NCI-H1105 treated with DMSO at 0.1 percent for 48 hours (cell line): Measurements from ENCODE around the gene SPESP1.
"Not testable (repeated sequence)": the region's sequence is repeated elsewhere in the genome, so short reads cannot be mapped to it uniquely, and the experiment has no call there.

Source experiments
- DNase-seq: peaks from one replicate; lab custom pipeline; 2025; lab: John Stamatoyannopoulos, UW

The SPESP1 gene

DNA sequence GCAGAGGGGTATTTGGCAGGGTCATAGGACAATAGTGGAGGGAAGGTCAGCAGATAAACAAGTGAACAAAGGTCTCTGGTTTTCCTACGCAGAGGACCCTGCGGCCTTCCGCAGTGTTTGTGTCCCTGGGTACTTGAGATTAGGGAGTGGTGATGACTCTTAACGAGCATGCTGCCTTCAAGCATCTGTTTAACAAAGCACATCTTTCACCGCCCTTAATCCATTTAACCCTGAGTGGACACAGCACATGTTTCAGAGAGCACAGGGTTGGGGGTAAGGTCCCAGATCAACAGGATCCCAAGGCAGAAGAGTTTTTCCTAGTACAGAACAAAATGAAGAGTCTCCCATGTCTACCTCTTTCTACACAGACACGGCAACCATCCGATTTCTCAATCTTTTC lies 33.4 kb downstream of the SPESP1 start:
- not testable (repeated sequence) for DNase-seq

DNA sequence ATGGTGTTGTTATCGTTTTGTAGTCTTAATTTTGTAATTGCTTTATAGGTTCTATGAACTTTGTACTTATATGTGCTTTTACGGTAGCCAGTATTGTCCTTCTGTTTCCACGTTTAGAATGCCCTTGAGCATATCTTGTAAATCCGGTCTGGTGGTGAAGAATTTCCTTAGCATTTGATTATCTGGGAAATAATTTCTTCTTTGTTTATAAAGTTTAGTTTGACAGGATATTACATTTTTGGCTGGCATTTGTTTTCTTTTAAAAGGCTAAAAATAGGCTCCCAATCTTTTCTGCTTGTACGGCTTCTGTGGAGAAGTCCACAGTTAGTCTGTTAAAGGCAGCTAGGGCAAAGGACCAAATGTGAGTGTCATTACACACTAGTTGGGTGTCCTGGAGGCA lies 36.7 kb downstream of the SPESP1 start:
- DNase-seq = no peak

DNA sequence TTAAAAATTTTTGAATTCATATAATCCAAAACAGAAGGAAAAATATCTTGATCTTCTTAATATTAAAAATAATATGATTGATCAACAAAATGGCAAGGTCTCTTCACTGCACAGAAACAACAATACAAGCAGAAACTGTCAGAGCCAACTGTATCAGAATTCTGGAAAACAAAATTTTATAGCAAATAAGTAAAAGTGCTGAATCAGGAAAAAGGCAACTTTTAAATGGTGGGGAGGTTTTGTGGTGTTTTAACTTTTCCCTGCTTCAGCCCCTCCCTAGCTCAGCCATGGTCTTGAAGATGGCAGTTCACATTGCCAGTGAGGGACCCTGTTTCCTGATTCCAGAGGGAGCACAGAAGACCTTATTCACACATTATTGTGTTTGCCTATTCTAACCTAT lies 37.6 kb downstream of the SPESP1 start:
- DNase-seq = no peak

DNA sequence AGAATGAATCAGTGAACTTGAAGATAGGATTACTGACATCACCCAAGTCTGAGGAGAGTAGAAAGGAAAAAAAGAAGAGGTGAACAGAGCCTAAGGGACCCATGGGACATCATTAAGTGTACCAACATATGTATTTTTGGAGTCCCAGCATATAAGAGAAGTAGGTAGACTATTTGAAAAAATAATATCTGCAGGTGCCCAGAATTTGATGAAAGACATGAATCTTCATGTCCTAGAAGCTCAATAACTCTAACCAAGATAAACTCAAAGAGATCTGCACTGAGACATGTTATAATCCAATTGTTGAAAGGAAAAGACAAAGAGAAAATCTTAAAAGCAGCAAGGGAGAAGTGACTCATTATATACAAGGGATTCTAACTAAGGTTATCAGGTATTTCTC lies 39.0 kb downstream of the SPESP1 start:
- DNase-seq = no peak

DNA sequence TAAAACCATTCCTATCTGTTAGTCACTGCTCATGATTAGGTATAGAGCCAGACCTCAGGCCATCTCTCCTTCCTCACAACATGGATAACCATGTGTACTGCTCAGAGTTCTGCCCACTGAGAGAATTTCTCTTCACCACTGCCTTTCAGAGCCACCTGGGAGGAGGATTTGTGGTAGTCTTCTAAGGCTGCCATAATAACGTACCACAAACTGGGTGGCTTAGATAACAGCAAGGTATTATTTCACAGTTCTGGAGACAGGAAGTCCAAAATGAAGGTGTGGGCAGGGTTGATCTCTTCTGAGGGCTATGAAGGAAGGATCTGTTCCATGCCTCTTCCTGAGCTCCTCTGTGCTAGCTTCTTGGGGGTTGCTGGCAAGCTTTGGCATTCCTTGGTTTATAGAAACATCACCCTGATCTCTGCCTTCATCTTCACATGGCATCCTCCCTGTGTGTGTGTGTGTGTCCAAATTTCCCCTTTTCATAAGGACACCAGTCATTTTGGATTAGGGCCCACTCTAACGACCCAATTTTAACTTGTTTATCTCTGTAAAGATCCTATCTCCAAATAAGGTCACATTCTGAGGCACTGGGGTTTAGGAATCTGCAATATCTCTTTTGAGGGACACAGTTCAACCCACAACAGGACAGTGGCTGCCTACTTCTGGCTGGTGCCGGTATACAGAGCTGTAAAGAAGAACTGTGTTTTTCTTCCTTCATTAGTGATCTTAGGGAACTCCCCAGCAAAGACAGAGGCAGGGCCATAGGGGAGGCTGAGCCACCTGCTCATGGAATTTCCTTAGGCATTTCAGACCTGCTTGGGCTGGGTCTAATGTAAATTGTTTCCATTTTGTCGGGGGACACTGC lies 42.1 kb downstream of the SPESP1 start:
- no peak for DNase-seq

DNA sequence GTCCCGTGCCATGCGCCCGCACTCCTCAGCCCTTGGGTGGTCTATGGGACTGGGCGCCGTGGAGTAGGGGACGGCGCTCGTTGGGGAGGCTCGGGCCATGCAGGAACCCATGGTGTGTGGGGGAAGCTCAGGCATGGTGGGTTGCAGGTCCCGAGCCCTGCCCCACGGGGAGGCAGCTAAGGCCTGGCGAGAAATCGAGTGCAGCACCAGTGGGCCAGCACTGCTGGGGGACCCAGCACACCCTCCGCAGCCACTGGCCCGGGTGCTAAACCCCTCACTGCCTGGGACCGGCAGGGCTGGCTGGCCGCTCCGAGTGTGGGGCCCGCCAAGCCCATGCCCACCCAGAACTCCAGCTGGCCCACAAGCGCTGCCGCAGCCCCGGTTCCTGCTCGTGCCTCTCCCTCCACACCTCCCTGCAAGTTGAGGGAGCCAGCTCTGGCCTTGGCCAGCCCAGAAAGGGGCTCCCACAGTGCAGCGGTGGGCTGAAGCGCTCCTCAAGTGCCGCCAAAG lies 45.4 kb downstream of the SPESP1 start:
- DNase-seq = not testable (repeated sequence)

DNA sequence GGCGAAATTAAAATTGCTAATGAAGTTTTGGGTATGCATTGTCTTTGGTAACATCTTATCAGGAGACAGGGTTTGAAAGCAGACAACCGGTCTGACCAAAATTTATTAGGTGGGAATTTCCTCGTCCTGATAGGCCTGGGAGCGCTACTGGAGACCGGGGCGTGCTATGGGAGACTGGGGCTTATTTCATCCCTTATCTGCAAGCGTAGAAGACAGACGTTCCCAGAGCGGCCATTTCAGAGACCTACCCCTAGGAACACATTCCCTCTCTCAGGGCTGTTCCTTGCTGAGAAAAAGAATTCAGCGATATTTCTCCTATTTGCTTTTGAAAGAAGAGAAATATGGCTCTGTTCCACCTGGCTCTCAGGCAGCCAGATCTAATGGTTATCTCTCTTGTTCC lies 47.1 kb downstream of the SPESP1 start:
- not testable (repeated sequence) for DNase-seq

DNA sequence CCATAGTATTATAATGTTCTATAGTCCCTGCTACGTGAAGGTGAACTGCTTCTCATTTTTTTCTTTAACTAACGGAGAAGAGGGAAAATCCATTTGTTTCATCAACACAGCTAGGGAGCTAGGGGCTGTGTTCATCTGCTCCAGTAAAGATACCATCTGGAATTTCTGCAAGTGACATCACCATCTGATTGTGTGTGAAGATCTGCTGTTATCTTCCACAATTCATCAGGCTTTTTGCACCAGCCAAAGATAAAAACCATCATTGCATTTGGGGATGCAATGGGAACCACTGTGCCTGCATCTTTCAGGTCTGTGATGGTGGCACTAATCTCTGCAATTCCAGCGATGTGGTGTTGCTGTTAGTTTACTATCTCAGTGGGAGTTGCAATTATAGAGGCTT lies 48.7 kb downstream of the SPESP1 start:
- no peak for DNase-seq

DNA sequence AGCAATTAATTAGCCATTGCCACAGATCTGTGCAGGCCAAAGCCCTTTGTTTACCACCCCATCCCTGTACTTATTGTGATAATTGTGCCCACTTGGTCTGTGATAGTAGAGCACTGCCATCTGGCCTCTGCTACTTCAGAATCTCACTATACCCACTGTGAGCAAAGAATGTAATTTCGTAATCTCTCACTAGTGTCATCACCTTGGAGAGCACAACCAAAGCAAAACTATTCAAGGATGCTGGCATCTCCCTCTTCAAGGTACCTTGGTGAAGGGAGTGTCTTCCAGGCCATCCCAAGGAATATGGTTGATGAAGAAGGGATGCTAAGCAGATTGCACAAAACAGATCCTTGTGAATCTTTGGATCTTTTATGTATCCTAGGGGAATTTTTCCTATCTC lies 49.5 kb downstream of the SPESP1 start:
- no peak for DNase-seq

DNA sequence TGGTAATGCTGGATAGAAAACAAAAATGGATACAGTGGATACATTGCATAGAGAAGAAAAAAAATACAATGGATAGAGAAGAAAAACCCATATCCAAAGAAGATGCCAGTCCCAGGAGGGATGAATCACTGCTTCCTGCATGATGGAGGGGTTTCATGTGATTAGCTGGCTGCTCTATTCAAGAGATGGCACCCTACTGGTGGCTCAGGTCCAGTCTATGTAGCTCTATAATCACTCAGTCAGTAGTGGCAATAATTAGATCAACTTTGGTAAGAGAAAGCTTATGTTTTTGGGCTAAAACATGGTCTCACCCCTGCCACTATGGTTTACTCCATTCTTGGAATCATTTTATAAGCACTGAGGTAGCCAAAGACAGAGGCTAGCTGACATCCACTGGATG lies 50.5 kb downstream of the SPESP1 start:
- DNase-seq = no peak

DNA sequence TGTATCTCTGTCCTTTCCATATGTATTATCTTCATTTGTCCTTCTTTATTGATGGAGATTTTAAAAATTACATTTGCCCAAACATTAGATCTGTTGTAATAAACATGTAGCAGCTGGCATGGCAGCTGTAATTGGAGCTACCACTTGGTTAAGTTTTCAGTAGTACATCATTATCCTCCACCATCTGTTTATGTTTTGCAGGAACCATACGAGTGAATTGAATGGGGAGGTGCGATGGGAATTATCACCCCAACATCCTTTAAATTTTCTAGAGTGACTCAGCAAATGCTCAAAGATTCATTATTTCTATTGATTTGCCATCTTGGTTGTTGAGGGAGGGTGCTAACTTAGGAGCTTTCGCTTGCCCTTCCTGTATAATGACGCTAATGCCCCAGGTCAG lies 51.6 kb downstream of the SPESP1 start:
- no peak for DNase-seq

DNA sequence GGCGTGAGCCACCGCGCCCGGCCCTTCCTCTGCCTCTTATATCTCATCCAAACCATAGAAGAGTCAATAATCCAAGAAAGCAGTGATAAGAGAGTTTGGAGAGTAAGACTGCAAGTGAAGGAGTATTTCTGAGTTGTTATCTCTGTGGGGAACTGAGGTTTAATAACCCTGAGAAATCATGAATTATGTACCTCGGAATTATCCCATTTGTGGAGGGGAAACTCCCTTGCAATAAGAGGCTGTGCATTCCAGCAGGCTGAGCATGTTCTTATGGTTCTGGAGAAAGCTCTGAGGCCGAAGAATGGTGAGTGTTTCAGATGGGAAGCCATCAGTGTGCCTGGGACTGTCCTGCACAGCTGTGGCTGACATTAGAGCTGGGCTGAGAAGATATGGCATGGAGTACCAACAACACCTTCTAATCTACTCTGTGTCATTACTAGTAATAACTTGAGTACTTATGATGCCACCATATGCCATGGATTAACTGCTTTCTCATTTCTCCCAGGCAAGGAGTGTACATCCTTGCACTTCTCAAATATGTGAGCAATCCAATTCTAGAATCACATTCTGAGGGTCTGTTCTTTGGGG lies 52.7 kb downstream of the SPESP1 start:
- DNase-seq = no peak

DNA sequence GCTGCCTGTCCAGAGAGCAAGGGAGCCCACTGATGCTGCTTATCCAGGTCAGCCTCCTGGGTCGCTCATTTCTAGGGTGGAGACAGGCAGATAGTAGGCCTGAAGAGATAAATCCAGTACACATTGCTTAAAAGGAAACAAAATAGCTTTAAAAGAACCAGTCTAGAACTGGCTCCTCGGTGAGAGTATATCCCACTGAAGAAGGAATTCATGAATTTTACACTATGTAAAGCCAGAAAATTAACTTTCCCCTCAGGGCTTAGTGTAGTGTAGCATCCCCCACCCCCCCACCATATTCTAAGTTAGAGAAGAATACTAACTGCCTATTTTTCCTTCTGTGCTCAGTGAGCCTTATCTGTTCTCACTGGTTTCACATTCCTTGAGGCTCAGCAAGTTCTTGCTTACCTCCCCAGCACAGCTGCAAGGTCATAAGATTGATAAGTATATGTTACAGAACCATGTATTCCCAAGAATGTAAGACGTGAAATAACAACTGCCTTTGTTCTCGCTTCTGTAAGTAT lies 53.7 kb downstream of the SPESP1 start:
- DNase-seq = no peak

DNA sequence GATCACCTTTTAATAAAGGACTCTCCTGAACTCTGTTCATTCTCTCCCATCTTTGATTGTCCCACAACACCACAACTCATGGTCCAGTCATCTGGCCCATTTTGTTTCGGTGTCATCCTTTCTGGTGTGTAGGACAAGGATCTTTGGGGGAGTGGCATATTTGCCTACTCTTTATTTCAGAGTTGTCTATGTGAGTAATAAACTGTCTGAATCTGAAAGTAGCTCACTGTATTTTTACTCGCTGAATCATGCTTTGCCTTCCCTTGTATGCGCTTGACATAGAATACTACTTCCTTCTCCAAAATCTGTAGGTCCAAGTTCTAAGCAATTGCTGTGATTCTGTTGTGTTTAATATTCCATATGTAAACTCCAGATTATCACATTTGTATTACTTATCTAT lies 54.3 kb downstream of the SPESP1 start:
- no peak for DNase-seq

DNA sequence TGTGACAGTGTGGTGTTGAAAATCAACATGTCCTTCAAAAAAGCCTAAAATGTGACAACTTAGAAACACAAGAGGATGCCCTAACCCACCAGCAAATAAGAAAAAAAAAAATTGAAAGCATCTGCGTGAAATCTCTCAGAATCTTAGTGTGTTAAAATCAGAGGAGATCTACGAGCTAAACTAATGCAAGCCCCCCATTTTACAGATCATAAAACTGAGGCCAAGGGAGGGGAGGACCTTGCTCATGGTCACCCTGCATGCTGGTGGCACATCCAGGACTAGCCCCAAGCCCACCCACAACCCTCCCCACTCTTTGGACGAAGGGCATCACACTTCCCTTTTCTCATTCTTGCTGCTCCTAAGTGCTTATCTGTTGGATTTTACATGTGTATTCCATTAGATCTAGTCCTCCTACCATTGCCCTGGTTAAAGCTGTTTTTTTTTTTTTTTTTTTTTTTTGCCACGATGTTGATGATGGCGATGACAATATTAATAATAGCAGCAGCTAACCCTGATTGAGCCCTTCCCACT lies 55.1 kb downstream of the SPESP1 start:
- DNase-seq = no peak

DNA sequence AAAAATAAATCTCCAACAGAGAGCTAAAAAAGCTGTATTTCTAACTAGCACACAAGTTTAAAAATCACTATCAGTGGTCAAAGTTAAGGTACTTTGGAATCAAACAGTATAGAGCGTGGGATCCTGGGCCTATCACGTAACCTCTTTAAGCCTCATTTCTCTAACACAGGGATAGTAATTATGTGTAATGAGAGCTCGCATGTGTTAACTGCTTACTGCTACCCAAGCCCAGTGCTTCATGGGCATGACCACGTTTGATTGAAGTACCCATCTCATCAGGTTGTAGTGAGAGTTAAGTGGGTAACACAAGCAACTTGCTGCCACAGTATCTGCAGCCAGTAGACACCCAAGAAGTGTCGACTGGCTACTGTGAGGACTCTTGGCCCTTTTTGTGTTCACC lies 56.0 kb downstream of the SPESP1 start:
- DNase-seq = peak; percentile 9

DNA sequence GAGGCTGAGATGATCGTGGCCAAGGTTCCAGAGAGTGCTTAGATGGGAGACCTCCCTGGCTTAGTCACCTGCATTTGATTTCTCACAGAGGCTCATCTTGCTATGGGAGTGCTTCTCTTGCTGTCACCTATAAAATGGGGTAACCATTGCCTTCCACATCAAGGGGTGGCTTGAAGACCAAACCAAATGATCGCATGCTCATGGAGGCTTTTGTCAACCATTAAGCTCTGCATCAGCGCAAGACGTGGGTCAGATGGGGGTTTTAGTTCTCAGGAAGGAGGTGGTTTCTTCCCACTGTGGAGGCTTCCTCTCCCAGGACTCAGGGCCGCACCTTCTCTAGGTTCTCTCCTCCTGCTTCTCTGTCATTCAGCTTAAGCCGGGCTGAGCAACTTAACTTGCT lies 56.8 kb downstream of the SPESP1 start:
- DNase-seq = no peak

DNA sequence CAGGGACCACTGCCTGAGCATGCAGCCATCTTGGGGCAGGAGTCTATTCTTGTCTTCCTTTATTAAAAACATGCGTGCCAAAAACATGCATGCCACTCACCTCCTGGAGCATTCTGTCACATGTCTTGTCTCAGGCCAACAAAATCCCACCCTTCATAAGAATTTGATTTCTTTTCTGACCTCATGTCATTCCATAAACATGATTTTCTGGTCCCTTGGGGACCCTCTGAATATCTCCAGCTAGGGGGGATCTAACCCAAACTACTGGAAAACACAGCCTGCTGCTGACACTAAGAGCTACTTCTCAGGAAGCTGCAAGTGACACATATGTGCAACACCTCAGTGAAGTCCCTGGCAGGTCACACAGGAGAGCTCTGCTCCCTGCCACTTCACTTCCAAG lies 57.4 kb downstream of the SPESP1 start:
- DNase-seq = no peak

DNA sequence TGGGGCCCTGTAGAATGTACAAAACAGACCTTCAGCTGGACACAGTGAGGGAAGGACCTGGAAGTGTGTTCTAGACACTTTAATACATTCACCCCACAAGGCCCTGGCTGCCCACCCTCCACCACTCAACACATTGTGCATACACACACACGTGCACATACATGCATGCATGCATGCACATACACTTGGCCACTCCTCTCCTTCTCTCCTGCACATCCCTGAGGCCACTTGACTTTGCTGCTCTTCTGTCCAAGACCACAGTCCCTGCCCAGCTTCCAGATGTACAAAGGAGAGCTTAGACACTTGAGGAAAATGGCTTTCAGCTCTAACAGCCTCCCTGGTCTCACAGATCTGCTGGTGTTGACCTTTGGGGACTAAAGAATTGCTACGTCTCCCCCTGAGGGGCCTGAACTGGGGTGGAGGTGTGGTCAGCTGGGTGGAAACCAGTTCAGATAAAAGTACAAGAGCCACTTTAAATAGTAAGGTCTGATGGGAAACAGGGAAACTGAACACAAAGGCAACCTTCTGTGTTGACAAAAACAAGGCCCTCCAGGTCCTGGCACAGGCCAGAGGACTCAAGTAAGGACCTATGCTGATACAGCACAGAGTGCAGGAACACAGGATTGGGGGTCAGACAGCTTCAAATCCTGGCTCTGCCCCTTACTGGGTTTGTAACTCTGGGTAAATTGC lies 59.4 kb downstream of the SPESP1 start:
- no peak for DNase-seq

DNA sequence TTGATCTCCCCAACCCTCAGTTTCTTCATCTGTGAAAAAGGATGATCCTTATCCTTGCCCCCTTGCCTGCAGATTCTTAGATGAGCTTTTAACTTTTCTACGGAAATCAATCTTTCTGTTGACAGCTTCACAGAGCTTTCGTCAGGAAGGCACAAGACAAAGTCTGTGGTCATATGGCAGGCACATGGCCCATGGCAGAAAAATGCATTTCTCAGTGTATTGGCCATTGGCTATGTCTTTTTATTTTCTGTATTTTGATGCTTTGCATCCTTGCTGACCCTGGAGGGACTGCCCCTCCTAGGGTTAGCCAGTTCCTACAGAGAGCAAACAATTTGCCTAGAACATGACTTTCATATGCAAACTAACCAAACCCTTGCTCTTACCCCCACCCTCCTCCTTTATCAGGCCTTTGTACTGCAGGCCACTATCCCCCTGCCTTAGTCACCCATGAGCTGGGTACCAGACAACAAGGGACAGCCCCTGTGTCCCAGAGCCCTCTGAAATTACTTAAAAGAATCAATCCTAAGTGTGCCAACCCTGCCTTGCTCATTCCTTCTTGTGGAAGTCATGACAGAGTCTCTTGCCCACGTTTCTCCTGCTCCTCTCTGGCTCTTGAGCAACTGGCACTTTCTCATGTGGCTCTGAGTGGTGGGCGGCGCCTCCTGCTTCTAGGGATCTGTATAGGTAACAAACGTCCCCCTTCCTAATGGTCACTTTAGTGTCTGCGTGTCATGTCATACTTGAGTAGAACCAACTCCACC lies 60.1 kb downstream of the SPESP1 start:
- no peak for DNase-seq

DNA sequence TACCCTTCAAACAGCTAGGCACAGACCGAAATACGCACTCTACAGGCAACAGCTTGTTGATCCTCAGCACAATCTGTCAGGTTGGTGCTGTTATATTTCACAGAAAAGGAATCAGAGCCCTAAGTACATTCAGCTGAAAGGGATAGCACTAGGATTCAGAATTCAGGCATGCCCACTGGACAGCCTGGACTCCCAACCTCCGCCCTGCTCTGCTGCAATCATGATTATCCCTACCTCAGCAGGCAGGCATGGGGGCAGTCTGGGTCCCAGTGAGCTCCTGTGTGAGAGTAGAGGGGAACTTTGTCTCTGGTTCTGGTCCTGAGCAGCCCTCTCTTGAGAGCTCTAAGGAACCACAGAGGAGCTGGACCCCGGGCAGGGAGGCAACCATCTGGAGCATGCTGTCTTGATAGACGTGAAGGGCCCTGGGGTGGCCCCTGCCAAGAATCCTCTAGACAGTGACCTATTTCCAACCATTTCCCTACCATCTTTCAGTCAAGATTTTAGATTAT lies 60.7 kb downstream of the SPESP1 start:
- no peak for DNase-seq

DNA sequence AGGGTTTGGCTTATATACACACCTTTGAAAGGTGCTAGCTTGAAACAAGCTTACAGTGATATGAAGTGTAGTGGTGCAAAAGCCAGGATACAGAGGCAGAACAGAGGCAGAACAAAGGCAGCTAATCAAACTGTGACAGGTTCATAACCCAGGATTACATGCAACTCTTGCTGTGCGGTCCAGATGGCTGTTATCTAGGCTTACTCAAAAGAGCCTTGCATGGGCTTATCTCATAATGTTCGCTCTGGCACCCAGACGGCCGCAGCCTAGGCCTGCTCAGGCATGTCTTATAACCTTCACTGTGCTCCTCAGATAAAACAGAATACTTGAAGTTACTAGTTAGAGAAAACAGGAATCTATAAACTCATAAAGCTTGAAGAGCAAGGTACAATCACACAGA lies 61.4 kb downstream of the SPESP1 start:
- peak; percentile 49 for DNase-seq
